Liver (tissue), 9 donors: ENCODE data around the gene CACFD1. TPM values are rescaled to one million over a fixed set of nuclear protein-coding genes. Genes with fewer than 3 reads are reported as not detected.
A peak's percentile ranks its signal among the peaks of the same experiment; 100 is the strongest.

Experiments
- DNase-seq: peaks from one replicate; pipeline ENCODE4 v3.0.0-alpha.2; 2017; ENCODE audit warnings: low spot score
- H3K27ac ChIP-seq, 2 donors: one replicate each; pipeline ENCODE4 v1.7.0; 2013; ENCODE audit warnings: inconsistent platforms in 2 of 2, low read length in 2 of 2, control low read depth in 1 of 2, low read depth in 1 of 2, mild to moderate bottlenecking in 1 of 2
- H3K27me3 ChIP-seq, 4 donors: one replicate each; pipeline versions ENCODE4 v1.6.1 to v1.7.0; 2013; ENCODE audit warnings: low read length in 3 of 4, inconsistent platforms in 1 of 4, mild to moderate bottlenecking in 1 of 4, moderate library complexity in 1 of 4; ENCODE audit not compliant: control insufficient read depth in 4 of 4, insufficient read depth in 4 of 4
- H3K36me3 ChIP-seq, 4 donors: one replicate each; pipeline versions ENCODE4 v1.6.1 to v1.7.0; 2013; ENCODE audit warnings: low read length in 3 of 4, mild to moderate bottlenecking in 3 of 4, low read depth in 1 of 4, moderate library complexity in 1 of 4; ENCODE audit not compliant: control insufficient read depth in 4 of 4, insufficient read depth in 3 of 4
- H3K4me1 ChIP-seq, 4 donors: one replicate each; pipeline versions ENCODE4 v1.6.1 to v1.7.0; 2013; ENCODE audit warnings: low read length in 3 of 4, mild to moderate bottlenecking in 3 of 4, moderate library complexity in 1 of 4; ENCODE audit not compliant: control insufficient read depth in 4 of 4, insufficient read depth in 4 of 4
- H3K4me3 ChIP-seq, 3 donors: one replicate each; pipeline versions ENCODE4 v1.6.1 to v1.7.0; 2013; ENCODE audit warnings: low read length in 3 of 3, control low read depth in 1 of 3, low read depth in 1 of 3, mild to moderate bottlenecking in 1 of 3
- H3K9ac ChIP-seq, 2 donors: one replicate each; pipeline ENCODE4 v1.7.0; 2013; ENCODE audit warnings: low read length in 2 of 2, mild to moderate bottlenecking in 2 of 2, moderate library complexity in 2 of 2, control low read depth in 1 of 2, low read depth in 1 of 2
- H3K9me3 ChIP-seq, 4 donors: one replicate each; pipeline versions ENCODE4 v1.6.1 to v1.7.0; 2013; ENCODE audit warnings: low read length in 3 of 4; ENCODE audit not compliant: control insufficient read depth in 4 of 4
- ATF3 ChIP-seq: IDR thresholded peaks from 2 replicates; pipeline ENCODE4 v1.6.1; 2016; ENCODE audit warnings: antibody characterized with exemption
- CTCF ChIP-seq: fragments of 150-350 bp; IDR thresholded peaks from 2 replicates; pipeline ENCODE4 v1.5.1; 2017; ENCODE audit warnings: improper control_type of control experiment, low read depth, low read length; ENCODE audit not compliant: missing input control
- EGR1 ChIP-seq, 2 donors: IDR thresholded peaks; 2 replicates each; pipeline ENCODE4 v1.6.1; 2016 to 2018; ENCODE audit warnings: antibody characterized with exemption in 2 of 2, low read depth in 2 of 2
- FOXA1 ChIP-seq: IDR thresholded peaks from 2 replicates; pipeline ENCODE4 v1.6.1; 2016; ENCODE audit warnings: antibody characterized with exemption
- FOXA2 ChIP-seq: IDR thresholded peaks from 2 replicates; pipeline ENCODE4 v1.6.1; 2016; ENCODE audit warnings: antibody characterized with exemption
- GABPA ChIP-seq, 2 donors: IDR thresholded peaks in 1 of 2; conservative IDR thresholded peaks in 1 of 2; 2 replicates each; pipeline ENCODE4 v1.6.1; 2016; ENCODE audit warnings: antibody characterized with exemption in 2 of 2, mild to moderate bottlenecking in 1 of 2, moderate library complexity in 1 of 2
- HNF4A ChIP-seq, 2 donors: conservative IDR thresholded peaks; 2 replicates each; pipeline ENCODE4 v1.6.1; 2016; ENCODE audit warnings: antibody characterized with exemption in 2 of 2, mild to moderate bottlenecking in 2 of 2
- HNF4G ChIP-seq: IDR thresholded peaks from 2 replicates; pipeline ENCODE4 v1.6.1; 2016; ENCODE audit warnings: antibody characterized with exemption
- JUND ChIP-seq, 2 donors: IDR thresholded peaks; 2 replicates each; pipeline ENCODE4 v1.6.1; 2016; ENCODE audit warnings: antibody characterized with exemption in 2 of 2
- MAX ChIP-seq: IDR thresholded peaks from 2 replicates; pipeline ENCODE4 v1.6.1; 2016; ENCODE audit warnings: antibody characterized with exemption
- NR2F2 ChIP-seq: IDR thresholded peaks from 2 replicates; pipeline ENCODE4 v1.6.1; 2016; ENCODE audit warnings: antibody characterized with exemption
- RAD21 ChIP-seq, 2 donors: IDR thresholded peaks; 2 replicates each; pipeline ENCODE4 v1.6.1; 2016; ENCODE audit warnings: antibody characterized with exemption in 2 of 2, mild to moderate bottlenecking in 2 of 2
- REST ChIP-seq: IDR thresholded peaks from 2 replicates; pipeline ENCODE4 v1.6.1; 2016; ENCODE audit warnings: antibody characterized with exemption, mild to moderate bottlenecking
- RXRA ChIP-seq, 2 donors: IDR thresholded peaks; 2 replicates each; pipeline ENCODE4 v1.6.1; 2017 to 2018; ENCODE audit warnings: antibody characterized with exemption in 2 of 2, mild to moderate bottlenecking in 1 of 2
- SP1 ChIP-seq: IDR thresholded peaks from 2 replicates; pipeline ENCODE4 v1.6.1; 2018; ENCODE audit warnings: antibody characterized with exemption, mild to moderate bottlenecking
- TAF1 ChIP-seq: conservative IDR thresholded peaks from 2 replicates; pipeline ENCODE4 v1.6.1; 2016; ENCODE audit warnings: antibody characterized with exemption, mild to moderate bottlenecking
- YY1 ChIP-seq: IDR thresholded peaks from 2 replicates; pipeline ENCODE4 v1.6.1; 2016; ENCODE audit warnings: antibody characterized with exemption, mild to moderate bottlenecking
- ZBTB33 ChIP-seq: IDR thresholded peaks from 2 replicates; pipeline ENCODE4 v1.6.1; 2016; ENCODE audit warnings: antibody characterized with exemption
- WGBS: extraction: QIAGEN DNeasy Blood & Tissue Kit; methylation state at CpG from one replicate; pipeline ENCODE4 v1.1.7; 2013; 5-methylcytosine and 5-hydroxymethylcytosine counted together
- polyA plus RNA-seq, 2 donors: library from polyadenylated mRNA; stranded (reverse) in 1 of 2; unstranded in 1 of 2; fragments of 200-250 nt in 1 of 2; fragments of >200 nt in 1 of 2; fragmentation: Nextera tagmentation in 1 of 2; extraction: Ambion mirVana in 1 of 2; gene quantifications; one replicate each; pipeline versions ENCODE4 v1.2.1 to v1.2.3, GENCODE V29; 2013 to 2015
- total RNA-seq, 2 donors: library from RNA; depleted of rRNA; stranded (reverse); fragments of >200 nt; gene quantifications; one replicate each; pipeline ENCODE4 v1.2.3, GENCODE V29; 2014
- donor health status: healthy.
- donor health status: healthy.
- donor health status: healthy.
- donor health status: healthy.
- donor health status: healthy.

Gene CACFD1
- total and polyA plus RNA-seq, 4 donors: 10.1 to 34.5 (median 26.4) TPM

- no peak for TF ChIP-seq JUND (IDR thresholded peaks at IDR 0.05)
- TF ChIP-seq GABPA (IDR thresholded peaks at IDR 0.05 in 1 of 2, conservative IDR thresholded peaks at IDR 0.05 in 1 of 2): no peak
- peak; percentile 80 to 88 for TF ChIP-seq RXRA (IDR thresholded peaks at IDR 0.05)
- TF ChIP-seq RAD21 (IDR thresholded peaks at IDR 0.05): no peak
- no peak for TF ChIP-seq YY1
- TF ChIP-seq MAX: no peak
- TF ChIP-seq FOXA2: peak; percentile 84
- peak; percentile 60 to 72 for TF ChIP-seq HNF4A (conservative IDR thresholded peaks at IDR 0.05)
- TF ChIP-seq EGR1 (IDR thresholded peaks at IDR 0.05; ENCODE audit: low read depth in 2 of 2): peak; percentile 43 to 69
- peak; percentile 74 for TF ChIP-seq FOXA1
- peak; percentile 80 for TF ChIP-seq REST
- no peak for TF ChIP-seq HNF4G
- no peak for TF ChIP-seq ATF3
- no peak for TF ChIP-seq ZBTB33
- no peak for TF ChIP-seq TAF1
- no peak for TF ChIP-seq NR2F2
- TF ChIP-seq SP1: peak; percentile 89
- TF ChIP-seq CTCF: no peak
- Histone ChIP-seq H3K9ac (peak overlapping the region in 1 of 2 donors; percentile 81), H3K36me3 (no peaks in the 10 kb centered on the region), H3K4me3 (peak overlapping the region in 1 of 3 donors; percentile 9), H3K27me3 (no peaks in the 10 kb centered on the region), H3K27ac (peak overlapping the region; percentile 87 to 89), H3K4me1 (peaks cover 14 to 36% (median 24%) of the 10 kb centered on the region in 4 donors), H3K9me3 (no peaks in the 10 kb centered on the region)
- 4% methylated on average over 26 of the region's 26 CpGs for WGBS
- no peak for DNase-seq
These were observed 49.7 kb downstream of the CACFD1 start for GRCh38 chr9:133509179-133510083.
